DMS153 treated with DMSO at 0.1 percent for 48 hours (cell line): Measurements from ENCODE around the gene FAM20C.
"Not testable (repeated sequence)": the region's sequence is repeated elsewhere in the genome, so short reads cannot be mapped to it uniquely, and the experiment has no call there.

ENCODE experiments used
- DNase-seq: peaks from one replicate; lab custom pipeline; 2025; ENCODE audit not compliant: unreplicated experiment; lab: John Stamatoyannopoulos, UW

FAM20C gene

GRCh38 chr7:289209-289755, 96.9 kb downstream of the FAM20C start:
- no peak for DNase-seq

- no peak for DNase-seq
Measured at GRCh38 chr7:289756-290553, 97.6 kb downstream of the FAM20C start, which contains the start of gene FOXL3. Gene FOXL3 (plus strand): TSS chr7:290170. CDS start chr7:290170, 0 bp downstream.

GRCh38 chr7:290554-291372, 98.4 kb downstream of the FAM20C start:
- DNase-seq: no peak

GRCh38 chr7:291373-292092, 99.2 kb downstream of the FAM20C start:
- no peak for DNase-seq

DNA sequence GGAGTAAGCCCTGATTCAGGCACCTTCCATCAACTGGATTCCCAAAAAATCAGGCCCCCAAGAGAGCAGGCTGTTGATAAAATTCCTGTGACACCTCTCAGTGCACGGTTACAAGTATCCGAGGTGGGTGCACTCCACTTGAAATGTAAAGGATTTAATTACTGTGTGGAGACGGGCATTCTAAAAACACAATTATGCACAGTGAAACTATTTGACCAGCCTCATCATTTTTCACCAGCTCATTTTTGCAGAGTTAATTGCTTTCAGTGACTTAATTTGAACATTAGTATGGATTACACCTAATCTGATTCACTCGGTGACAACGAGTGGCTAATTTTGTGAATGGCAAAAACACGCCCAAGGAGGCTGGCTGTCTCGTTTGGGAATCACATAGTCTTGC, 99.9 kb downstream of the FAM20C start:
- DNase-seq: no peak

- DNase-seq: no peak
Measured at GRCh38 chr7:292826-293225, 100.5 kb downstream of the FAM20C start.

DNA sequence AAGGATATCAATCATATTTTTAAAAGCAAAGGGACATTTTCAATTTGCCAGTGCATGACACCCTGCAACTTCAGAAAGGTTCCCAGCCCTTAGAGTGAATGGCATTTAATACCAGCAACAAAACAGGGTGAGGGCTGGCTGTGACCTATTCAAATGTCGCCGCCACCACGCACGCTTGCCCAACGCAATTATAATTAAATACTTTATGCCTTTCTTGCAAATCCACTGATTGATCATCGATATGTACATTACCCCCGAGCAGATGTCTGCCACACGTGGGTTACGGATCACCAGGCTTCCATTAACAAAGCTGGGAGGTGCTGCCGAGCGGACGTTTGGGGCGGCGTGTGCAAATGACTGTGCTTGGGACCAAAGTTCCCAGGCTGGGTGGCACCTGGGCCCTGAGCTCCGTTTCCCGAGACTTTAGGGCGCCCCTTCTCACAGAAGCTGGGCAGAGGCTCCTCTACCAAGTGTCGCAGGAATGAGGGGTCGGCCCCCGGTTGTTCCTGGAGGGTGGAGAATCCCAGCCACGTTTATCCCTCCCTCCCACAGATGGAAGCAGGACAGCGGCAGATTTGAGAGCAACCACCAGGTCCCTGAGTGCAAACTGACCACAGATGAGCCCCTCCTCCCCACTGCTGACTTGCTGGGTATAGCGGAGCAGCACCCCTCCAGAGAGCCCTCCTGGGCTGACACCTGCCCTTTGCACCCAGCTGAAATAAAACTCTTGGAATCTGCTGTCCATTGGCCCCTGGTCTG, 101.5 kb downstream of the FAM20C start:
- DNase-seq: no peak

DNA sequence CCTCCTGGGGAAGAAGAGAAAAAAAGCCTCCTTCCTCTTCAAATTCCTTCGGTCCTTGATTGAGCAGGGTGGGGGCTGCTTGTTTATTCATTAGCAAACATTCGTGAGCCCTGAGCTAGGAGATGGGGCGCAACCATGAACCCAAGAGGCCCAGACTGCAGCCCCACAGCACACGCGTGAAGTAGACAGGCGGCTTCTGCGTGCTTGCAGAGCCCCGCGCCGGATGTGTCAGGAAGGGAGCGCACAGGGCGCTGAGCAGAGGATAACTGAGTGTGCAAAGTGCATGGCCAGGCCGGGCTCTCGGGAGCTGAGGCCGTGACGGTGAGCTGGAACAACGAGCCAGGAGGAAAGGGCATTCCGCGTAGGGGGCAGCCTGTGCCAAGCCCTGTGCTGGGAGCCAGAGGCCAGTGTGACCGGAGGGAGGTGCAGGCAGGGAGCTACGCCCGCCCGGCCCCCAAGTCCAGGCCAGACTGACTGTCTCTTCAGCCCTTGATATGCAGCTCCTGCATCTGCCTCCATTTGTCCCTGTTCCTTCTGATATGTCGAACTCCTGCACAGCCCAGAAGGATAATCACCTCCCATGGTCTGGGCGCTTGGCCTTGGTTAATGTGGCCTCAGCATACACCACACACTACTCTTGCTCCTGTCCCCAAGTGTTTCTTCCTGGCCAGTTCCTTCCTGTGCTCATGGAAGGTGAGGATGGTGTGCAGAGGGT, 102.2 kb downstream of the FAM20C start:
- no peak for DNase-seq

DNA sequence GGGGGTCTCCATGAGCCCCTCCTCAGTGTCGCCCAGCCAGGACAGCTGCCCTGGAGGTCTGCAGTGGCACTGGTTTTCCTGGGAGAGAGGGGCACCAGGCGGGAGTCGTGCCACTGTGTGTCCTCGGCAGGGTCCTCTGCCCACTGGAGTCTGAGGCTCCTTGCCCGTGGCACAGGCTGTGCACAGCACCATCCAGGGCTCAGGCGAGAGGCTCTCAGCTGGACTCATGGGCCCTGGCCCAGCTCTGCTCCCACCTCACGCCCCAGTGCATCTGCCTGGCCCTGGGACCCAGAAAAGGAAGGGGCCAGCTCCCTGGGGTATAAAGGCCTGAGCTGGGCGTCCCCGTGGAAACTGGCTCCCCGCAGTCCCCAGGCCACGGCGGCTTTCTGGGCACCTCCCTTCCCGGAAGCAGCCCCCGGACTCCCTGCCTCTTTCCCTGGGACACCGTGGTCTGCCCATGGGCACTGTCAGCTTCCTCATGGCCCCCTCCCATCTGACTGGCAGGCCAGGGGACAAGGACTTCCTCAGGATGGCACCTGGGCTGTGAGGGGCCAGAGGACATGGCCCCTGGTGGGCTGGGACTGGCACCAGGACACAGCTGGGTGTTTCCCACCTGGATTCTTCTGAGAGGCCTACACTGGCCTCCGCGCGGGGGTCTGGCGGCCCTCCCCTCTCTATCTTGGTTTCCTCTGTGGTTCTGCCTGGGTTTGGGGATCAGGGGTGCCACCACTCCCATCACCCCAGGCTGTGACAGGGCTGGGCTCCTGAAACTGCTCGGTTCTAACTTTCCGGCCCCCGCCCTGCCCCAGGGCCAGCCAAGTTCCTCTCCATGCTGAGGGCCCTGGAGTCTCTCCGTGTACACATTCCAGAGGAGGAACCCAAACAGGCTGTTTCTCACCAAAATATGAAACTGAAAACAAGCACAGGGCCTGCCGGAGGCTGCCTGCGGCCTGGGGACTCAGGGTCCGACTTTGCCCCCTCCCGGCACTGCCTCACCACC, 103.1 kb downstream of the FAM20C start:
- DNase-seq: no peak

DNA sequence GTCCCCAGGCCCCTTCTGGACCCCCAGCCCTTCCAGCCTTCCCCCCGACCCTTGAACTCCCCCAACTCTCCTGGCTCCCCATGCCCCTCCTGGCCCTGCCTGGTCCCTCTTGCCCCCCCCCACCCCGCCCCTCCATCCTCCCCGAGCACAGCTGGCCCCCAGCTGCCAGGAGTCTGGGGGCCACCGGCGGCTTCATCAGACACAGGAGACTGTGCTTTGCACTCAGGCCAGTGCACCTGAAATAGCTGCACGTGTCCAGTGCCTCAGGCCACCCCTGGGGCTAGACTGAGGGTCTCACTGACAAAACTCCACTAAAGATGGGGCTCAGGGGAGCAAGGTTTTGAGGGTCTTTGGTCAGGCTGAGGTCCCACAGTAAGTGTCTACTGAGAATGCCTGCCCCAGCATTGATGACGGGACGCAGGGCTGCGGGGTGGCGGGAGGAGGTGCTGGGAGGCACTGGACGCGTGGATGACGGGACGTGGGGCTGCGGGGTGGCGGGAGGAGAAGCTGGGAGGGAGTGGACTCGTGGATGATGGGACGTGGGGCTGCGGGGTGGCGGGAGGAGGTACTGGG, 104.1 kb downstream of the FAM20C start:
- DNase-seq: no peak

DNA sequence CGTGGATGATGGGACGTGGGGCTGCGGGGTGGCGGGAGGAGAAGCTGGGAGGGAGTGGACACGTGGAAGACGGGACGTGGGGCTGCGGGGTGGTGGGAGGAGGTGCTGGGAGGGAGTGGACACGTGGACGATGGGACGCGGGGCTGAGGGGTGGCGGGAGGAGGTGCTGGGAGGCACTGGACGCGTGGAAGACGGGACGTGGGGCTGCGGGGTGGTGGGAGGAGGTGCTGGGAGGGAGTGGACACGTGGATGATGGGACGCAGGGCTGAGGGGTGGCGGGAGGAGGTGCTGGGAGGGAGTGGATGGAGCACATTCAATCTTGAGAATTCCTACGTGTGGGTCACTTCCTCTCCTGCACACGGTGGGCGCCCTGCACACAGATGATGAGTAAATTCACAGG, 104.8 kb downstream of the FAM20C start:
- not testable (repeated sequence) for DNase-seq

DNA sequence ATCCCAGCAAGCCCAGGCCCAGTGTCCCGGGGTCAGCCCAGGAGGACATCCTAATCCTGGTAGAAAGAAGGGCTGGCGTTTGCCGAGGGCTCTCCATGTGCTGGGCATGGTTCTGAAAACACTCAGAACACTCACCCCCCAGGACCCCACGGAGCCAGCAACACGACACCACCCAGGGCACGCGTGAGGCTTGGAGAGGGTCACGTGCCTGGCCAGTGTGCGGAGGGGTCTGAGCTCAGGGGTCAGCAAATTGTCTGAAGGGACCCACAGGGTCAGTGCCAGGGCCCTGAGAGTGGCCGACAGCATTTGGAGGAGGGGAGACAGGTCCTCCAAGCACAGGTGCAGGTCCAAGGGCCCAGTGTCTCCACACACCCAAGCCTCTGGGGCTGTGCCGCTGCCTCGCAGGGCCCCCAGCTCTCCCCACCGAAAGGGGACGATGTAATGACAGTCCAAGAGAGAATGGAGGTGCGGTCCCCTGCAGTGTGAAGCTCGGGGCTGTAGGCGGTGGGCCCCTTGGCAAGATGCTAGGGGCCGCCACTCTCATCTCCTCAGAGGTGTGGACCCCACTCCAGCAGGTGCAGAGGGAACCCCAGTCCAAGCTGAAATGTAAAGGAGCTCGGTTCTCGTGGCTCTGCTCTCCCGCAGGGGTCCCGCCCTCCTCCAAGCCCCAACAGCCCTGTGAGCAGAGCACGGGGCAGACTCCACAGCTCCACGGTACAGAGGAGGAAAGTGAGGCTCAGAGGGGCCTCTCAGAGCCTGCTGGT, 105.4 kb downstream of the FAM20C start:
- no peak for DNase-seq

DNA sequence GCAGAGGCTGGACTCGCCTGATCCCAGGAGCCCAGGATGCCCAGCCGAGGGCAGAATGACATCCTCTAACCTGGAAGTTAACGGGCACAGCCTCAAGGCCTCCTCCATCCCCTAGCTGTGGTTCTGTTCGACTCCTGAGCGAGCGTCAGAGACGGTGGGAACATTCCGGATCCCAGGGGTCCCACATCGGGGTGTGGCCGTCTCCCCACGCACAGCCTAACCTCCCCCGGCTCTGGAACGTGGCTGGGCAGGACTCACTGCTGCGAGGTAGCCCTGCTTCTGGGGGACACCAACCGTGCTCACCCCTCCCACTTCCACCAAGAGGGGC, 106.0 kb downstream of the FAM20C start:
- DNase-seq: no peak

DNA sequence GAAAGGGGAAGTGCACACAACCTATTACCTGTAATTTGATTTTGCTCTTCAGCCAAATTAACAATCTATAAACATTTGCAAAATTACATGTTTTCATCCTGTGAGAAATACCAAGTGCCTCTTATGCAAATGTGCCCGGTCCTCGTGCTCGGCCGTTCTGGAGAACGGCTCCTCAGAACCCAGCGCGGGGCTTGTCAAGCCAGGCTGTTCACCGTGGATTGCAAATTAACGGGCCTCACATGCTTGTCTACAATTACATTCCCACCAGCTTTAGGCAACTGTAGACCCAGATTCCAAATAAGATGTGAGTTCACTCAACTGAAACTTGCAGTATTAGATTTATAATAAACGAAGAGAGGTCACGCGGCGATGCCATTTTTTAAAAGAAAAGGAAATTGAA, 106.4 kb downstream of the FAM20C start:
- no peak for DNase-seq

GRCh38 chr7:299169-299568, 106.8 kb downstream of the FAM20C start:
- DNase-seq: no peak

GRCh38 chr7:299628-300027, 107.3 kb downstream of the FAM20C start:
- no peak for DNase-seq

- DNase-seq: no peak
Measured at GRCh38 chr7:300048-300447, 107.7 kb downstream of the FAM20C start.
